Liver (tissue), 9 donors: ENCODE data around the gene ADH1A. TPM values are rescaled to one million over a fixed set of nuclear protein-coding genes. Genes with fewer than 3 reads are reported as not detected.

Experiments used
- DNase-seq: peaks from one replicate; pipeline ENCODE4 v3.0.0-alpha.2; 2017; ENCODE audit warnings: low spot score
- H3K27ac ChIP-seq, 2 donors: one replicate each; pipeline ENCODE4 v1.7.0; 2013; ENCODE audit warnings: inconsistent platforms in 2 of 2, low read length in 2 of 2, control low read depth in 1 of 2, low read depth in 1 of 2, mild to moderate bottlenecking in 1 of 2
- H3K27me3 ChIP-seq, 4 donors: one replicate each; pipeline versions ENCODE4 v1.6.1 to v1.7.0; 2013; ENCODE audit warnings: low read length in 3 of 4, inconsistent platforms in 1 of 4, mild to moderate bottlenecking in 1 of 4, moderate library complexity in 1 of 4; ENCODE audit not compliant: control insufficient read depth in 4 of 4, insufficient read depth in 4 of 4
- H3K36me3 ChIP-seq, 4 donors: one replicate each; pipeline versions ENCODE4 v1.6.1 to v1.7.0; 2013; ENCODE audit warnings: low read length in 3 of 4, mild to moderate bottlenecking in 3 of 4, low read depth in 1 of 4, moderate library complexity in 1 of 4; ENCODE audit not compliant: control insufficient read depth in 4 of 4, insufficient read depth in 3 of 4
- H3K4me1 ChIP-seq, 4 donors: one replicate each; pipeline versions ENCODE4 v1.6.1 to v1.7.0; 2013; ENCODE audit warnings: low read length in 3 of 4, mild to moderate bottlenecking in 3 of 4, moderate library complexity in 1 of 4; ENCODE audit not compliant: control insufficient read depth in 4 of 4, insufficient read depth in 4 of 4
- H3K4me3 ChIP-seq, 3 donors: one replicate each; pipeline versions ENCODE4 v1.6.1 to v1.7.0; 2013; ENCODE audit warnings: low read length in 3 of 3, control low read depth in 1 of 3, low read depth in 1 of 3, mild to moderate bottlenecking in 1 of 3
- H3K9ac ChIP-seq, 2 donors: one replicate each; pipeline ENCODE4 v1.7.0; 2013; ENCODE audit warnings: low read length in 2 of 2, mild to moderate bottlenecking in 2 of 2, moderate library complexity in 2 of 2, control low read depth in 1 of 2, low read depth in 1 of 2
- H3K9me3 ChIP-seq, 4 donors: one replicate each; pipeline versions ENCODE4 v1.6.1 to v1.7.0; 2013; ENCODE audit warnings: low read length in 3 of 4; ENCODE audit not compliant: control insufficient read depth in 4 of 4
- EGR1 ChIP-seq, 2 donors: IDR thresholded peaks; 2 replicates each; pipeline ENCODE4 v1.6.1; 2016 to 2018; ENCODE audit warnings: antibody characterized with exemption in 2 of 2, low read depth in 2 of 2
- FOXA1 ChIP-seq: IDR thresholded peaks from 2 replicates; pipeline ENCODE4 v1.6.1; 2016; ENCODE audit warnings: antibody characterized with exemption
- FOXA2 ChIP-seq: IDR thresholded peaks from 2 replicates; pipeline ENCODE4 v1.6.1; 2016; ENCODE audit warnings: antibody characterized with exemption
- GABPA ChIP-seq, 2 donors: IDR thresholded peaks in 1 of 2; conservative IDR thresholded peaks in 1 of 2; 2 replicates each; pipeline ENCODE4 v1.6.1; 2016; ENCODE audit warnings: antibody characterized with exemption in 2 of 2, mild to moderate bottlenecking in 1 of 2, moderate library complexity in 1 of 2
- HNF4A ChIP-seq, 2 donors: conservative IDR thresholded peaks; 2 replicates each; pipeline ENCODE4 v1.6.1; 2016; ENCODE audit warnings: antibody characterized with exemption in 2 of 2, mild to moderate bottlenecking in 2 of 2
- HNF4G ChIP-seq: IDR thresholded peaks from 2 replicates; pipeline ENCODE4 v1.6.1; 2016; ENCODE audit warnings: antibody characterized with exemption
- JUND ChIP-seq, 2 donors: IDR thresholded peaks; 2 replicates each; pipeline ENCODE4 v1.6.1; 2016; ENCODE audit warnings: antibody characterized with exemption in 2 of 2
- NR2F2 ChIP-seq: IDR thresholded peaks from 2 replicates; pipeline ENCODE4 v1.6.1; 2016; ENCODE audit warnings: antibody characterized with exemption
- RAD21 ChIP-seq, 2 donors: IDR thresholded peaks; 2 replicates each; pipeline ENCODE4 v1.6.1; 2016; ENCODE audit warnings: antibody characterized with exemption in 2 of 2, mild to moderate bottlenecking in 2 of 2
- RXRA ChIP-seq, 2 donors: IDR thresholded peaks; 2 replicates each; pipeline ENCODE4 v1.6.1; 2017 to 2018; ENCODE audit warnings: antibody characterized with exemption in 2 of 2, mild to moderate bottlenecking in 1 of 2
- SP1 ChIP-seq: IDR thresholded peaks from 2 replicates; pipeline ENCODE4 v1.6.1; 2018; ENCODE audit warnings: antibody characterized with exemption, mild to moderate bottlenecking
- TAF1 ChIP-seq: conservative IDR thresholded peaks from 2 replicates; pipeline ENCODE4 v1.6.1; 2016; ENCODE audit warnings: antibody characterized with exemption, mild to moderate bottlenecking
- YY1 ChIP-seq: IDR thresholded peaks from 2 replicates; pipeline ENCODE4 v1.6.1; 2016; ENCODE audit warnings: antibody characterized with exemption, mild to moderate bottlenecking
- WGBS: extraction: QIAGEN DNeasy Blood & Tissue Kit; methylation state at CpG from one replicate; pipeline ENCODE4 v1.1.7; 2013; 5-methylcytosine and 5-hydroxymethylcytosine counted together
- polyA plus RNA-seq, 2 donors: library from polyadenylated mRNA; stranded (reverse) in 1 of 2; unstranded in 1 of 2; fragments of 200-250 nt in 1 of 2; fragments of >200 nt in 1 of 2; fragmentation: Nextera tagmentation in 1 of 2; extraction: Ambion mirVana in 1 of 2; gene quantifications; one replicate each; pipeline versions ENCODE4 v1.2.1 to v1.2.3, GENCODE V29; 2013 to 2015
- total RNA-seq, 2 donors: library from RNA; depleted of rRNA; stranded (reverse); fragments of >200 nt; gene quantifications; one replicate each; pipeline ENCODE4 v1.2.3, GENCODE V29; 2014
- TF ChIP-seq, protein P1 (sequence below): IDR thresholded peaks from 2 replicates; pipeline ENCODE4 v1.6.1; 2016; ENCODE audit warnings: antibody characterized with exemption
- TF ChIP-seq, protein P2 (sequence below): IDR thresholded peaks from 2 replicates; pipeline ENCODE4 v1.6.1; 2016; ENCODE audit warnings: antibody characterized with exemption
- TF ChIP-seq, protein P3 (sequence below): fragments of 150-350 bp; IDR thresholded peaks from 2 replicates; pipeline ENCODE4 v1.5.1; 2017; ENCODE audit warnings: improper control_type of control experiment, low read depth, low read length; ENCODE audit not compliant: missing input control
- TF ChIP-seq, protein P4 (sequence below): IDR thresholded peaks from 2 replicates; pipeline ENCODE4 v1.6.1; 2016; ENCODE audit warnings: antibody characterized with exemption, mild to moderate bottlenecking
- donor health status: healthy.
- donor health status: healthy.
- donor health status: healthy.
- donor health status: healthy.
- donor health status: healthy.

ADH1A gene
- total and polyA plus RNA-seq, 4 donors = 123 to 554 (median 347) TPM

DNA sequence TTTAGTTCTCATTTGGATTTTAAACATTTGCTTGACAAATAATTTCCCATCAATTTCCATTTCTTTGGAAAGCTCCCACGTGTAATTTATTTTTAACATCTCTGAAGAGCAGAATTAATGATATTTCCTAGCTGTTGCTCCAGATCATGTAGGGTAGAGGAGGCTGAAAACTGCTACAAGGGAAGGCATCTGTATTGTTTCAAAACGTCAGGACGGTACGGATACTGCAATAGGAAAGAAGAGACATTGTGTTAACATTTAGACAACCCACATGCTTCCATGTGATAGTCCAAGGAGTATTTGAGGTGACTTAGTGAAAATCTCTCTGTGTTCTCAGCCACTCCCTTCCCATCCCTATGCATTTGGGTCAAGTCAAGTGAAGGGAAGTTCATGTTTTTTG is 45.8 kb upstream of the ADH1A start:
- Histone ChIP-seq H3K4me3 (no peak overlapping the region), H3K27me3 (no peaks in the 10 kb centered on the region), H3K36me3 (peaks cover 0 to 40% (median 23%) of the 10 kb centered on the region in 4 donors), H3K4me1 (peaks cover 0 to 19% (median 0%) of the 10 kb centered on the region in 4 donors), H3K9ac (no peak overlapping the region), H3K27ac (no peak overlapping the region), H3K9me3 (no peaks in the 10 kb centered on the region)
- DNase-seq = no peak
- TF ChIP-seq RXRA (IDR thresholded peaks at IDR 0.05) (no peak), FOXA2 (no peak), RAD21 (IDR thresholded peaks at IDR 0.05) (no peak), TAF1 (no peak), FOXA1 (no peak), EGR1 (IDR thresholded peaks at IDR 0.05; ENCODE audit: low read depth in 2 of 2) (no peak), HNF4G (no peak), JUND (IDR thresholded peaks at IDR 0.05) (no peak), HNF4A (conservative IDR thresholded peaks at IDR 0.05) (no peak), SP1 (no peak), NR2F2 (no peak), YY1 (no peak), GABPA (IDR thresholded peaks at IDR 0.05 in 1 of 2, conservative IDR thresholded peaks at IDR 0.05 in 1 of 2) (no peak)
- TF ChIP-seq, protein P1, sequence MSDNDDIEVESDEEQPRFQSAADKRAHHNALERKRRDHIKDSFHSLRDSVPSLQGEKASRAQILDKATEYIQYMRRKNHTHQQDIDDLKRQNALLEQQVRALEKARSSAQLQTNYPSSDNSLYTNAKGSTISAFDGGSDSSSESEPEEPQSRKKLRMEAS = no peak
- TF ChIP-seq, protein P2, sequence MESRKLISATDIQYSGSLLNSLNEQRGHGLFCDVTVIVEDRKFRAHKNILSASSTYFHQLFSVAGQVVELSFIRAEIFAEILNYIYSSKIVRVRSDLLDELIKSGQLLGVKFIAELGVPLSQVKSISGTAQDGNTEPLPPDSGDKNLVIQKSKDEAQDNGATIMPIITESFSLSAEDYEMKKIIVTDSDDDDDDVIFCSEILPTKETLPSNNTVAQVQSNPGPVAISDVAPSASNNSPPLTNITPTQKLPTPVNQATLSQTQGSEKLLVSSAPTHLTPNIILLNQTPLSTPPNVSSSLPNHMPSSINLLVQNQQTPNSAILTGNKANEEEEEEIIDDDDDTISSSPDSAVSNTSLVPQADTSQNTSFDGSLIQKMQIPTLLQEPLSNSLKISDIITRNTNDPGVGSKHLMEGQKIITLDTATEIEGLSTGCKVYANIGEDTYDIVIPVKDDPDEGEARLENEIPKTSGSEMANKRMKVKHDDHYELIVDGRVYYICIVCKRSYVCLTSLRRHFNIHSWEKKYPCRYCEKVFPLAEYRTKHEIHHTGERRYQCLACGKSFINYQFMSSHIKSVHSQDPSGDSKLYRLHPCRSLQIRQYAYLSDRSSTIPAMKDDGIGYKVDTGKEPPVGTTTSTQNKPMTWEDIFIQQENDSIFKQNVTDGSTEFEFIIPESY = no peak
- TF ChIP-seq, protein P3, sequence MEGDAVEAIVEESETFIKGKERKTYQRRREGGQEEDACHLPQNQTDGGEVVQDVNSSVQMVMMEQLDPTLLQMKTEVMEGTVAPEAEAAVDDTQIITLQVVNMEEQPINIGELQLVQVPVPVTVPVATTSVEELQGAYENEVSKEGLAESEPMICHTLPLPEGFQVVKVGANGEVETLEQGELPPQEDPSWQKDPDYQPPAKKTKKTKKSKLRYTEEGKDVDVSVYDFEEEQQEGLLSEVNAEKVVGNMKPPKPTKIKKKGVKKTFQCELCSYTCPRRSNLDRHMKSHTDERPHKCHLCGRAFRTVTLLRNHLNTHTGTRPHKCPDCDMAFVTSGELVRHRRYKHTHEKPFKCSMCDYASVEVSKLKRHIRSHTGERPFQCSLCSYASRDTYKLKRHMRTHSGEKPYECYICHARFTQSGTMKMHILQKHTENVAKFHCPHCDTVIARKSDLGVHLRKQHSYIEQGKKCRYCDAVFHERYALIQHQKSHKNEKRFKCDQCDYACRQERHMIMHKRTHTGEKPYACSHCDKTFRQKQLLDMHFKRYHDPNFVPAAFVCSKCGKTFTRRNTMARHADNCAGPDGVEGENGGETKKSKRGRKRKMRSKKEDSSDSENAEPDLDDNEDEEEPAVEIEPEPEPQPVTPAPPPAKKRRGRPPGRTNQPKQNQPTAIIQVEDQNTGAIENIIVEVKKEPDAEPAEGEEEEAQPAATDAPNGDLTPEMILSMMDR = no peak
- TF ChIP-seq, protein P4, sequence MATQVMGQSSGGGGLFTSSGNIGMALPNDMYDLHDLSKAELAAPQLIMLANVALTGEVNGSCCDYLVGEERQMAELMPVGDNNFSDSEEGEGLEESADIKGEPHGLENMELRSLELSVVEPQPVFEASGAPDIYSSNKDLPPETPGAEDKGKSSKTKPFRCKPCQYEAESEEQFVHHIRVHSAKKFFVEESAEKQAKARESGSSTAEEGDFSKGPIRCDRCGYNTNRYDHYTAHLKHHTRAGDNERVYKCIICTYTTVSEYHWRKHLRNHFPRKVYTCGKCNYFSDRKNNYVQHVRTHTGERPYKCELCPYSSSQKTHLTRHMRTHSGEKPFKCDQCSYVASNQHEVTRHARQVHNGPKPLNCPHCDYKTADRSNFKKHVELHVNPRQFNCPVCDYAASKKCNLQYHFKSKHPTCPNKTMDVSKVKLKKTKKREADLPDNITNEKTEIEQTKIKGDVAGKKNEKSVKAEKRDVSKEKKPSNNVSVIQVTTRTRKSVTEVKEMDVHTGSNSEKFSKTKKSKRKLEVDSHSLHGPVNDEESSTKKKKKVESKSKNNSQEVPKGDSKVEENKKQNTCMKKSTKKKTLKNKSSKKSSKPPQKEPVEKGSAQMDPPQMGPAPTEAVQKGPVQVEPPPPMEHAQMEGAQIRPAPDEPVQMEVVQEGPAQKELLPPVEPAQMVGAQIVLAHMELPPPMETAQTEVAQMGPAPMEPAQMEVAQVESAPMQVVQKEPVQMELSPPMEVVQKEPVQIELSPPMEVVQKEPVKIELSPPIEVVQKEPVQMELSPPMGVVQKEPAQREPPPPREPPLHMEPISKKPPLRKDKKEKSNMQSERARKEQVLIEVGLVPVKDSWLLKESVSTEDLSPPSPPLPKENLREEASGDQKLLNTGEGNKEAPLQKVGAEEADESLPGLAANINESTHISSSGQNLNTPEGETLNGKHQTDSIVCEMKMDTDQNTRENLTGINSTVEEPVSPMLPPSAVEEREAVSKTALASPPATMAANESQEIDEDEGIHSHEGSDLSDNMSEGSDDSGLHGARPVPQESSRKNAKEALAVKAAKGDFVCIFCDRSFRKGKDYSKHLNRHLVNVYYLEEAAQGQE = no peak
- WGBS = 39% methylated on average over 4 of the region's 4 CpGs

DNA sequence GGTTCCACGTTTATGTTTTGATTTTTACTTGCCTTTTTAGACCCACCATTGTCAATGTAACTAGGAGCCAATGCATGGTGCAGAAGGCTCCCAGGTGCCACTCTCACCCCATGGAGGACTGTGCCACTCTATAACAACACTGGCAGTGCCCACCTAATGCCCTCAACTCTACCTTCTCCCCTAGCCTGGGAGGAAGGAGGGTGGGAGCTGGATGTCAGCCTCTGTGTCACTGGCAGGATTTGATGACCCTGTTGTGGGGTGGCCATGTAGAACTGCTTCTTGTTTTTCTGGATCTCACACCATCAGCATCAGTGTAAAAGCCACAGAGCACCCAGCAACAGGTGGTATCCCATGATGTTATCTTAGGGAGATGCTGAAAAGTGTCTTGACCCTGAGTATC is 44.1 kb upstream of the ADH1A start:
- H3K4me1 ChIP-seq = peaks cover 0 to 19% (median 0%) of the 10 kb centered on the region in 4 donors
- no peak overlapping the region for H3K27ac ChIP-seq
- H3K9ac ChIP-seq = no peak overlapping the region
- WGBS = 23% methylated on average over 1 of the region's 1 CpG
- no peaks in the 10 kb centered on the region for H3K9me3 ChIP-seq
- no peak overlapping the region for H3K4me3 ChIP-seq
- no peak for TF ChIP-seq FOXA1
- peaks cover 0 to 25% (median 10%) of the 10 kb centered on the region in 4 donors for H3K36me3 ChIP-seq
- DNase-seq = no peak
- no peaks in the 10 kb centered on the region for H3K27me3 ChIP-seq
